Calu3 (cell line): ENCODE results near the gene GNB4. TPM values are rescaled to one million over a fixed set of nuclear protein-coding genes. Genes with fewer than 3 reads are reported as not detected.

Experiments used
- BruUV-seq: library from RNA; stranded (reverse); fragments of 400-500 nt; replicated peaks from 2 replicates; lab custom pipeline; 2021; lab: Mats Ljungman, UMichigan
- CTCF ChIA-PET: fragments of 300-600 bp; sonication (Branson Sonifier 250); formaldehyde crosslinking; loops from one replicate; lab custom pipeline; 2022; ENCODE audit warnings: antibody characterized with exemption; lab: Charles Lee
- DNase-seq: peaks from one replicate; pipeline ENCODE4 v3.0.0; 2022
- H3K27ac Mint-ChIP-seq: one replicate; pipeline ENCODE4 v1.8.0; 2022; ENCODE audit warnings: mixed read lengths; ENCODE audit not compliant: unreplicated experiment
- H3K27me3 Mint-ChIP-seq: one replicate; pipeline ENCODE4 v1.8.0; 2022; ENCODE audit warnings: mixed read lengths; ENCODE audit not compliant: unreplicated experiment
- H3K36me3 Mint-ChIP-seq: one replicate; pipeline ENCODE4 v1.8.0; 2022; ENCODE audit warnings: mild to moderate bottlenecking, moderate library complexity, mixed read lengths; ENCODE audit not compliant: insufficient read depth, unreplicated experiment
- H3K4me1 Mint-ChIP-seq: one replicate; pipeline ENCODE4 v1.8.0; 2022; ENCODE audit warnings: mild to moderate bottlenecking, low read depth, mixed read lengths; ENCODE audit not compliant: unreplicated experiment
- H3K4me3 Mint-ChIP-seq: one replicate; pipeline ENCODE4 v1.8.0; 2022; ENCODE audit warnings: mild to moderate bottlenecking, low read depth, moderate library complexity, mixed read lengths; ENCODE audit not compliant: unreplicated experiment
- H3K9me3 Mint-ChIP-seq: one replicate; pipeline ENCODE4 v1.8.0; 2022; ENCODE audit warnings: low read depth, mixed read lengths; ENCODE audit not compliant: unreplicated experiment
- intact Hi-C: fragments of 100-400 bp; cut with micrococcal nuclease; formaldehyde crosslinking; loops from one replicate; pipeline ENCODE4 v1.10.0; 2022; ENCODE audit not compliant: unreplicated experiment
- total RNA-seq: library from RNA; stranded (reverse); gene quantifications from 2 replicates; pipeline ENCODE4 v1.2.3, GENCODE V29; 2022
- TF ChIP-seq, protein P1 (sequence below): fragments of 200-600 bp; IDR thresholded peaks from one replicate; pipeline ENCODE4 v1.8.0; 2022; ENCODE audit warnings: antibody characterized with exemption; ENCODE audit not compliant: unreplicated experiment

GNB4 gene
- total RNA-seq, 1 experiment from 2014 or later: 24.0 TPM

- Mint-ChIP-seq H3K27ac (no peak overlapping the region), H3K9me3 (no peaks in the 10 kb centered on the region), H3K4me3 (no peak overlapping the region), H3K27me3 (no peaks in the 10 kb centered on the region), H3K36me3 (no peaks in the 10 kb centered on the region), H3K4me1 (no peaks in the 10 kb centered on the region)
- no TSS peak for BruUV-seq
- no peak for DNase-seq
- TF ChIP-seq, protein P1, sequence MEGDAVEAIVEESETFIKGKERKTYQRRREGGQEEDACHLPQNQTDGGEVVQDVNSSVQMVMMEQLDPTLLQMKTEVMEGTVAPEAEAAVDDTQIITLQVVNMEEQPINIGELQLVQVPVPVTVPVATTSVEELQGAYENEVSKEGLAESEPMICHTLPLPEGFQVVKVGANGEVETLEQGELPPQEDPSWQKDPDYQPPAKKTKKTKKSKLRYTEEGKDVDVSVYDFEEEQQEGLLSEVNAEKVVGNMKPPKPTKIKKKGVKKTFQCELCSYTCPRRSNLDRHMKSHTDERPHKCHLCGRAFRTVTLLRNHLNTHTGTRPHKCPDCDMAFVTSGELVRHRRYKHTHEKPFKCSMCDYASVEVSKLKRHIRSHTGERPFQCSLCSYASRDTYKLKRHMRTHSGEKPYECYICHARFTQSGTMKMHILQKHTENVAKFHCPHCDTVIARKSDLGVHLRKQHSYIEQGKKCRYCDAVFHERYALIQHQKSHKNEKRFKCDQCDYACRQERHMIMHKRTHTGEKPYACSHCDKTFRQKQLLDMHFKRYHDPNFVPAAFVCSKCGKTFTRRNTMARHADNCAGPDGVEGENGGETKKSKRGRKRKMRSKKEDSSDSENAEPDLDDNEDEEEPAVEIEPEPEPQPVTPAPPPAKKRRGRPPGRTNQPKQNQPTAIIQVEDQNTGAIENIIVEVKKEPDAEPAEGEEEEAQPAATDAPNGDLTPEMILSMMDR: no peak
- intact Hi-C loops: no loop called here
- CTCF ChIA-PET: interaction anchor here (0.6 to 1.1 kb wide), 2 partner anchors 14 to 64 kb away, joined by 3 read pairs; no protein-coding TSS in a partner anchor
These were observed 35.9 kb downstream of the GNB4 start for GRCh38 chr3:179415377-179415776.

- DNase-seq: no peak
- H3K4me3 Mint-ChIP-seq: no peak overlapping the region
- H3K27me3 Mint-ChIP-seq: no peaks in the 10 kb centered on the region
- intact Hi-C loops: no loop called here
- H3K9me3 Mint-ChIP-seq: no peaks in the 10 kb centered on the region
- CTCF ChIA-PET: no interaction called here
- TF ChIP-seq, protein P1: no peak
- H3K36me3 Mint-ChIP-seq: no peaks in the 10 kb centered on the region
- no TSS peak for BruUV-seq
- no peak overlapping the region for H3K27ac Mint-ChIP-seq
- H3K4me1 Mint-ChIP-seq: no peaks in the 10 kb centered on the region
These were observed 36.5 kb downstream of the GNB4 start for GRCh38 chr3:179414804-179415203.

- DNase-seq: no peak
- intact Hi-C loops: no loop called here
- TF ChIP-seq, protein P1: no peak
- no peak overlapping the region for H3K4me3 Mint-ChIP-seq
- no peaks in the 10 kb centered on the region for H3K4me1 Mint-ChIP-seq
- H3K9me3 Mint-ChIP-seq: no peaks in the 10 kb centered on the region
- H3K36me3 Mint-ChIP-seq: no peaks in the 10 kb centered on the region
- H3K27ac Mint-ChIP-seq: no peak overlapping the region
- H3K27me3 Mint-ChIP-seq: no peaks in the 10 kb centered on the region
- CTCF ChIA-PET: no interaction called here
- no TSS peak for BruUV-seq
These were observed 40.3 kb downstream of the GNB4 start for GRCh38 chr3:179410999-179411398.

DNA sequence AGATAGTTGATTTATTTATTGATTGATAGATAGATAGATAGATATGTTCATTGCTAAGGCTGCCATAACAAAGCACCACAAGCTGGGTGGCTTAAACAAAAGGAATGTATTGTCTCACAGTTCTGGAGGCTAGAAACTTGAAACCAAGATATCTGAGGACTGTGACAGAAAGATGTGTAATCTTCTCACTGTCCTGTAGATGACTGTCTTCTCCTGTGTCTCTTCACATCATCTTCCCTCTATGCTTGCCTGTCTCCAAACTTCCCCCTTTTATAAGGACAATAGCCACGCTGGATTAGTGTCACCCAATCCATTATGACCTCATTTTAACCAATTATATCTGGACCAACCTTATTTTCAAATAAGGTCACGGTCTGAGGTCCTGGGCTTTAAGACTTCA is 40.9 kb downstream of the GNB4 start:
- H3K9me3 Mint-ChIP-seq: no peaks in the 10 kb centered on the region
- H3K36me3 Mint-ChIP-seq: no peaks in the 10 kb centered on the region
- TF ChIP-seq, protein P1: no peak
- DNase-seq: no peak
- BruUV-seq: no TSS peak
- H3K27ac Mint-ChIP-seq: no peak overlapping the region
- no peak overlapping the region for H3K4me3 Mint-ChIP-seq
- CTCF ChIA-PET: no interaction called here
- no peaks in the 10 kb centered on the region for H3K27me3 Mint-ChIP-seq
- intact Hi-C loops: no loop called here
- no peaks in the 10 kb centered on the region for H3K4me1 Mint-ChIP-seq
